IPS-20b (cell line): Measurements from ENCODE around the gene YBX1.

Experiments
- H3K27ac ChIP-seq: one replicate; pipeline ENCODE4 v1.5.1; 2013; ENCODE audit warnings: low read length
- H3K27me3 ChIP-seq: 2 replicates; pipeline ENCODE4 v1.6.1; 2013; ENCODE audit warnings: mild to moderate bottlenecking, low read length, inconsistent platforms; ENCODE audit not compliant: insufficient read depth
- H3K36me3 ChIP-seq: 2 replicates; pipeline ENCODE4 v1.6.1; 2013; ENCODE audit warnings: low read depth, mild to moderate bottlenecking, inconsistent platforms, low read length, moderate library complexity; ENCODE audit not compliant: insufficient read depth
- H3K4me1 ChIP-seq: 2 replicates; pipeline ENCODE4 v1.6.1; 2013; ENCODE audit warnings: mild to moderate bottlenecking, control low read depth, inconsistent platforms, low read length, moderate library complexity; ENCODE audit not compliant: insufficient read depth
- H3K4me3 ChIP-seq: 2 replicates; pipeline ENCODE4 v1.5.1; 2013; ENCODE audit warnings: mild to moderate bottlenecking, low read length, inconsistent platforms
- H3K9ac ChIP-seq: 2 replicates; pipeline ENCODE4 v1.6.1; 2013; ENCODE audit warnings: low read depth, mild to moderate bottlenecking, inconsistent platforms, low read length, moderate library complexity
- H3K9me3 ChIP-seq: 2 replicates; pipeline ENCODE4 v1.6.1; 2013; ENCODE audit warnings: mild to moderate bottlenecking, low read depth, low read length, inconsistent platforms; ENCODE audit not compliant: insufficient read depth

YBX1 gene

DNA sequence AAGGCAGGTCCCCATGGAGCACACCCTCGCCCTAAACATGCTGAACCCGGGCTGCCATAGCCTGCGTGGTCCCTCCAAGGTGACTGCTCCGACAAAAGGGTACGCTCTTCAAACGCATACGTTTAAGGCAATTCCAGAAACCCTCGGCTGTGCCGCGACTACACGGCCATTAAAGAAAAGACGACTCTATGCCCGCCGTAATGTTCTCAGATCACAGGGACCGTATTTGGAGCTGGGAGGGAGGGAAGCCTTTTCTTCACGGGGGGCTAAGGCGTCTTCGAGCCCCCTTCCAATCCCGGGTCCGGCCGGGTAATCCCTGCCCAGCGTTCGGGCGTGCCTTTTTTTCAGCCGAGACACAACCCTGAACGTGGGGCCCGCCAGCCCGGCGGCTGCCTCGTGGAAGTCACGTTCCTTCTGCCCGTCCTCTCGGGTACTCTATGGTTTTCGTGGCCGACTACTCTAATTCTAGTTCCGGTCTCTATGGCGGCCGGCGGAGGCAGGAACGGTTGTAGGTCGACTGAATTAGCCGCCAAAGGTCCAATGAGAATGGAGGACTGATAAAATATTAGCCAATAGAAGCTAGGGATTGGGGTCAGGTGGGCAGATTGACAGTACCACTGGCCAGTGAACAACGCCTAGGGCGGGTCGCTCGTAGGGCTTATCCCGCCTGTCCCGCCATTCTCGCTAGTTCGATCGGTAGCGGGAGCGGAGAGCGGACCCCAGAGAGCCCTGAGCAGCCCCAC, at the start of gene YBX1:
YBX1 (plus strand) TSS at position 678 of the 743 bp plus-strand sequence. CDS start 148 bp downstream, outside the sequence.
- no peaks in the 10 kb centered on the region for H3K9me3 ChIP-seq
- peaks cover 37% of the 10 kb centered on the region for H3K36me3 ChIP-seq
- H3K4me3 ChIP-seq: peak within 1 kb of the TSS; percentile 86
- H3K9ac ChIP-seq: peak within 1 kb of the TSS; percentile 96
- peaks cover 23% of the 10 kb centered on the region; the same call in 1 of the 2 replicates for H3K4me1 ChIP-seq
- no peaks in the 10 kb centered on the region for H3K27me3 ChIP-seq
- peak within 1 kb of the TSS; percentile 80 for H3K27ac ChIP-seq

DNA sequence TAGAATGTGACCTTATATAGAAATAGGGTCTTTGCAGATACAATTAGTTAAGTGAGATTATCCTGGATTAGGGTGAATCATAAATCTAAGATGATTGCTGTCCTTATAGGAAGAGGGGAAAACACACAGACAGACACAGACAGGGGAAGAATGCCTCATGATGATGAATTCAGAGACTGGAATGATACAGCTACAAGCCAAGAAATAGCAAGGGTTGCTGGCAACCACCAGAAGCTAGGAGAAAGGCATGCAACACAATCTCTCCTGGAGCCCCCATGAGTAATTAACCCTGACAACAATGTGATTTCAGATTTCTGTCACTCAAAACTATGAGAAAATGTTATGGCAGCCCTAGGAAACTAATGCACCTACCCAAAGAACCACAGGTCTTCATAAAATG, 43.1 kb upstream of the YBX1 start:
- no peaks in the 10 kb centered on the region for H3K4me1 ChIP-seq
- no peak overlapping the region for H3K4me3 ChIP-seq
- H3K9me3 ChIP-seq: no peaks in the 10 kb centered on the region
- H3K27ac ChIP-seq: no peak overlapping the region
- H3K36me3 ChIP-seq: no peaks in the 10 kb centered on the region
- no peaks in the 10 kb centered on the region for H3K27me3 ChIP-seq
- H3K9ac ChIP-seq: no peak overlapping the region

DNA sequence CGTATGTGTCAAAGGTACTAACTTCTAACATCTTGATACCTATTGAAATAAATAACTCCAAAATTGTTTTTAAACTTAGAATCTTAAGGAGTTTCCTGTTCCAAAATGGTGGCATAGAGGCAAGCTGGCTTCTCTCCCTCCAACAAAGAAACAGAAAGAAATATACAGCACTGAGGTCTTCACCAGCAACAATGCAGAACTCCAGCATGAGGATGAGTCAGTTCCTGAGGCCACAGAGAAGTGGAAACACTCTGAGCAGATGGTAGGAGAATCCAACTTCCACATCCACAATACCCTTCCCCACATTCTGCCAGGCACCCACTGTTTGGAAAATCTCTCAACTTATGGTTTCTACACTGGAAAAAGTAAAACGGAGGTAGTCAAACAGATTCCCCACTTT, 36.2 kb upstream of the YBX1 start:
- Histone ChIP-seq H3K27me3 (no peaks in the 10 kb centered on the region), H3K27ac (no peak overlapping the region), H3K4me3 (no peak overlapping the region), H3K4me1 (no peaks in the 10 kb centered on the region), H3K36me3 (no peaks in the 10 kb centered on the region), H3K9me3 (no peaks in the 10 kb centered on the region), H3K9ac (no peak overlapping the region)

DNA sequence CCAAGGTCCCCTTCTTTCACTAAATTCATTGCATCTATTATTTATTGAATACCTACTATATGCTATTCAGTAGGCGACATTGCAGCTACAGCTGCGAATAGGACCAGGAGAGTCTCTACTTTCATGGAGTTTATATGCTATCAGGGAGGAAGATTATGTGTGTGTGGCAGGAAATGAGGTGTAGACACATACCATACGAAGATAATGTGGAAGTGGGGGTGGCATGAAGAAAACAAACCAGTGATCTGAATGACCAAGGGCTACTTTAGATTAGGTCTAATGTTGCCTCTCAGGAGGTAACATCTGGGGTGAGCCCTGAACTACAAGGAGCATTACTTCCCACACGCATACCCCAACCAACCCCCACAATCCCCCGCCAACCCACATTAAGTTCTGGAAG, 25.0 kb upstream of the YBX1 start:
- Histone ChIP-seq H3K27ac (no peak overlapping the region), H3K4me1 (no peaks in the 10 kb centered on the region), H3K9me3 (no peaks in the 10 kb centered on the region), H3K36me3 (peaks cover 24% of the 10 kb centered on the region), H3K27me3 (peaks cover 15% of the 10 kb centered on the region; the same call in 1 of the 2 replicates), H3K4me3 (no peak overlapping the region), H3K9ac (no peak overlapping the region)

DNA sequence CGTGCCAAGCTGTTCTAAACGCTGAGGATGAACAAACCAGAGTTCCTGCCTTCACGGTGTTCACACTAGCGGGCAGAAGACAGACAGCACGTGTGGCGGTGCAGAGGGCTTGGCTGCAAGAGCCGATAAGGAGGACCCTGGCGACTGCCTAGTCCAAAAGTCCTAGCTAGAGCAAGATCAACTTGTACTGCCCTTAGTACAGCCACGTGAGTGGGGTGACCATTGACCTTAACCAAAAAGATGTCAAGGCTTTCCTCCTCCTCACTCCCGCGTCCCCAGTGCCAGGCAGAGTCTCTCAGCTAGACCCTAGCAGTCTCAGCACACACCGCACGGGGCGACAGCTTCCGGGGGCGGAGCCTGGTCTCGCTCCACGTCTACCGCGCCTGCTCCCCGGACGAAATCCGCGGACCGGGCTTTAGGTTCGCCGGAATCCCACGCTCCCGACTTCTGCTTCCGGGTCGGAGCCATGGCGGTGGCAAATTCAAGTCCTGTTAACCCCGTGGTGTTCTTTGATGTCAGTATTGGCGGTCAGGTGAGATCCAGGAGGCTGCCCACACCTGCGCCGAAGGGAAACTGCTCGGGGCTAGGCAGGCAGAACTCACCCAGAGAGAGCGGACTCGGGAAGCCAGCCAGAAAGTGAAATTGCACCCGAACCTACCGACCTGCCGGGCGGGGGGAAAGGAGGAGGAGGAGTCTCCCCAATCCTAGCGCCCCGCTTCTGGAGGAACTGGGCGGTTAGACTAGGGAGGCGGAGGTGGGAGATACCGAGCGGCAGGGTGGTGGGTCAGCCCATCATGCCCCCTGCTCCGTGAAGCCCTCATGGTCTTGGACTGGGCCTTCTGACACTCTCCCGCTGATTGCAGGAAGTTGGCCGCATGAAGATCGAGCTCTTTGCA, 24.0 kb upstream of the YBX1 start, which contains the start of gene PPIH:
PPIH (plus strand) TSS at position 443 of the 896 bp plus-strand sequence; CDS start at position 467, 24 bp downstream.
- H3K9me3 ChIP-seq: no peaks in the 10 kb centered on the region
- no peaks in the 10 kb centered on the region for H3K4me1 ChIP-seq
- peak within 1 kb of the TSS; percentile 95 for H3K4me3 ChIP-seq
- H3K27me3 ChIP-seq: 0 out of 2 replicates have a peak, but pooled peaks cover 9% of the 10 kb centered on the region
- H3K36me3 ChIP-seq: peaks cover 33% of the 10 kb centered on the region
- H3K27ac ChIP-seq: peak within 1 kb of the TSS; percentile 95
- H3K9ac ChIP-seq: peak within 1 kb of the TSS; percentile 91

DNA sequence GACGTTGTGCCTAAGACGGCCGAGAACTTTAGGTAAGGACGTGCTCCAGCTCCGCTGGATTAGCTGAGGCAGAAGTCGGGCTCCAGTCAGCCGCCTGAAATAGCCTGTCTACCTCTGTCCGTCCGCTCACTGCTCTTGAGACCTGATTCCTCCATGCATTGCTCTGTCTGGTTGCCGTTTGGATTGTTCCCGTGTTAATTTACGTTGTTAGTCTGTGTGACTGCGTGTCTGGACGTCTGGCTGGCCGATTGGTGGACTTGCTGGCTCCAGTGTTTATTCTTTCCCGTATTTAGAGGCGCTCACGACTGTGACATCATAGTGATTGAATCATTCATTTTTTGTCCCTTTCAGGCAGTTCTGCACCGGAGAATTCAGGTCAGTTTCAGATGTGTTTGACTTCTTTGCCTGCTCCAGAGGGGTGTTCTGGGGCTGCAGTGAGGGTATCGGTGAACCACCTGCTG, 23.3 kb upstream of the YBX1 start:
- Histone ChIP-seq H3K27me3 (0 out of 2 replicates have a peak, but pooled peaks cover 2% of the 10 kb centered on the region), H3K9me3 (no peaks in the 10 kb centered on the region), H3K4me3 (peak overlapping the region; percentile 95), H3K9ac (peak overlapping the region; percentile 91), H3K27ac (peak overlapping the region; percentile 95), H3K4me1 (no peaks in the 10 kb centered on the region), H3K36me3 (peaks cover 40% of the 10 kb centered on the region)

DNA sequence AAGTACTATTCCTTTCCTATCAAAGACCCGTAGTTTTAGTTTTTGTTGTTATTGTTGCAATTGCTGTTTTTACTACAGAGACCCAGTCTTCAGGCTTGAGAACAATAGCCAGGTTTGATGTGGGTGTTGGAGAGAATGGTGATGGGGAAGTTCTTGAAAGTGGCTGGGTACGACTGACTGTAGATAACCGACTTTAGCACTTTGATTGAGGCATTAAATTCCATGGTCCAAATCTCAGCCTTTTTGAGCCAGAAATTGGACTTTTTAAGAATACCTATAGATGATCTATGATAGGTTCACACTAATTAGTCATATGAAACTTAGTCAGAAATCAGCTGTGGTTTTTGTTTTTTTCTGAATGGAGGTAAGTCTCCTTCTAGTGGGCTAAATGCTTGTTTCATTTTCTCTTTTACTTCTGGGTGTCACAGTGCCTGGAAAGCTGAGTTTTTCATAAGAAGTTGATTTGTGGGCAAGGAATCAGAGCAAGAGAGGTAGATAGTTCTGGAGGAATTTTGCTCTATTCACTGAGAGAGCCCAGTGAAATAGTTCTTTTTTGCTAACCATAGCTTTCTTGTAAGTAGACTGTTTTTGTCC, 21.2 kb upstream of the YBX1 start:
- Histone ChIP-seq H3K9me3 (no peaks in the 10 kb centered on the region), H3K27me3 (no peaks in the 10 kb centered on the region), H3K4me3 (no peak overlapping the region), H3K36me3 (peaks cover 61% of the 10 kb centered on the region), H3K27ac (no peak overlapping the region), H3K9ac (no peak overlapping the region), H3K4me1 (no peaks in the 10 kb centered on the region)

DNA sequence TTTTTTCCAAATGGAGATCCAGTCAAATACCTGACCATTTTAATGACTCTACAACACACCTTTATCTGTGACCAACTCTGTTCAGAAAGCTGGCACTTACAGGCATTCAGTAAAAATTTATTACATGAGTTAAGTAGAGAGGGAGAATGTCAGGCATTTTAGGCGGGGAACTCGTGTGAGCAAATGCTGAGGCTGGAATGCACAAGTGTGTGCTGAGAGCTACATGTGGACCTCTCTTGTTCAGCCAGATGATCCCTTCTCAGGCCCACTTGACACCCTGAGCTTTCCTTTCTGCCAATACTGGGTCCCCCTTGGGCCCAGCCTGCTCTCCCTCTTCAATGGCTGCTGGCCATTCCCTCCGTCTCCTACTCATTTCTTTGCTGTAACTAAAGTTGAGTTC, 12.3 kb upstream of the YBX1 start:
- Histone ChIP-seq H3K9me3 (no peaks in the 10 kb centered on the region), H3K27ac (no peak overlapping the region), H3K9ac (no peak overlapping the region), H3K27me3 (no peaks in the 10 kb centered on the region), H3K36me3 (peaks cover 76% of the 10 kb centered on the region), H3K4me3 (no peak overlapping the region), H3K4me1 (no peaks in the 10 kb centered on the region)

DNA sequence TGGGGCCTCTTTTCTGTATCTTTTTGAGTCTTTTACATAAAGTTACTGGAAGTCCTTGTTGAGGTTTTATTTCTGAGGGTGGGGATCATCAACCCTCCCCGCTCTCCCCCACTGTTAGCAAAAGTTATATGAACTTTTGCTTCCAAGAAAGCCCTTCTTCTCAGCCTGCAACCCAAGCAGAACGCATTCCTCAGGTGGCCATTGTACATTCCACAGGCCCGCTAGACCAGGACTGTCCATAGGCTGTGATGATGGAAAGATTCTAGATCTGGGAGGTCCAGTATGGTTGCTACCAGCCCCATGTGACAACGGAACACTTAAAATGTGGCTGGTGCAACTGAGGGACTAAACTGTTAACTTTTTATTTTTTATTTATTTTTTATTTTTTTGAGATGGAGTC, 11.8 kb upstream of the YBX1 start:
- Histone ChIP-seq H3K4me3 (no peak overlapping the region), H3K36me3 (peaks cover 76% of the 10 kb centered on the region), H3K9ac (no peak overlapping the region), H3K27me3 (no peaks in the 10 kb centered on the region), H3K27ac (no peak overlapping the region), H3K4me1 (no peaks in the 10 kb centered on the region), H3K9me3 (no peaks in the 10 kb centered on the region)

DNA sequence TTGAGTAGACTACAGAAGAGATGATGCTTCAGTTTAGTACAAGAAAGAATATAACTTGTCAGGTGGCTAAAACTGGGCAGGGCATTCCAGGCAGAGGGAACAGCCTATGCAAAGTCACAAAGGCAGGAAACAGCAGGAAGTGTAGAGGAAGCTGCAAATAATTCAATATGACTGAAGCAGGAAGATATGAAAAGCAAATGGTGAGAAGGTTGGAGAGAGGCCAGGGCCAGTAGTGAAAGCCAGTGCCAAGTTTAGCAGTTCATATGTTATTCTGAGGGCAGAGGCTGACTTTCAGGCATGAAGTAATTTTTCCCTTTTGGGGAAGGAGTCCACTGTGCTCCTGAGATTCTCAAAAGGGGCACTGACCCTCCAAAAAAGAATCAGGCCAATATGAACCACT, 8.0 kb upstream of the YBX1 start:
- Histone ChIP-seq H3K4me1 (no peaks in the 10 kb centered on the region), H3K27ac (no peak overlapping the region), H3K4me3 (no peak overlapping the region), H3K27me3 (no peaks in the 10 kb centered on the region), H3K9me3 (no peaks in the 10 kb centered on the region), H3K36me3 (peaks cover 44% of the 10 kb centered on the region), H3K9ac (no peak overlapping the region)

DNA sequence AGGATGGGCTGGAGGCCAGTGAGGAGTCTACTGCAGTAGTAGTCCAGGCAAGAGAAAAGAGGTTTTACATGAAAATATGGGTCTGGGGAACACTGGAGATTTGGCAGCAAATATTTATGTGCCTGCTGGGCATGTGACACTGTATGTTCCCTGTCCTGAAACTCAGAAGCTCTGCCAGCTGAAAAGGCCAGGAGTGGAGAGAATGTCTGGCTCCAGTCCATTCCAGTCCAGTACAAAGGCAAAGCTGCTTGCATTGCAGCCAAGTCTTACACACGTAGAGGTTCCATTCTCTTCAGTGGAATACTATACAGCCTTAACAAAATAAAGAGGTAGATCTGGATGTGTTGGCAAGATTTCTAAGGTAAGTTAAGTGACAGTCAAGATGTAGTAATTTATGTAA, 7.5 kb upstream of the YBX1 start:
- H3K27me3 ChIP-seq: no peaks in the 10 kb centered on the region
- no peak overlapping the region for H3K27ac ChIP-seq
- H3K36me3 ChIP-seq: peaks cover 40% of the 10 kb centered on the region
- H3K4me3 ChIP-seq: no peak overlapping the region
- no peaks in the 10 kb centered on the region for H3K4me1 ChIP-seq
- no peaks in the 10 kb centered on the region for H3K9me3 ChIP-seq
- H3K9ac ChIP-seq: no peak overlapping the region
